ENCODE results near the gene RFLNA.

- TF ChIP-seq CTCF (IDR thresholded peaks at IDR 0.05) (no peak), POLR2AphosphoS5 (IDR thresholded peaks at IDR 0.05) (no peak), POLR2A (IDR thresholded peaks at IDR 0.05) (peak in 1 of 4 donors; percentile 67)
Measured at GRCh38 chr12:124289634-124290600, 5.0 kb upstream of the RFLNA start.
